GM18505 (cell line): ENCODE data around the gene SDF4.

ENCODE experiments used
- ATAC-seq: cut with Tn5 transposase; IDR thresholded peaks from one replicate; pipeline ENCODE4 v1.9.1; 2021; ENCODE audit not compliant: unreplicated experiment
- POLR2A ChIP-seq: IDR thresholded peaks from 4 replicates; pipeline ENCODE4 v1.6.1; 2011; ENCODE audit warnings: borderline replicate concordance; ENCODE audit not compliant: insufficient read depth, insufficient read length; ENCODE audit errors: extremely low read depth

The SDF4 gene

GRCh38 chr1:1231400-1232207, at the start of gene SDF4:
Gene SDF4, minus strand, starts transcription at chr1:1232001. Its CDS starts 3,229 bp downstream, at chr1:1228772.
- peak; percentile 87 for ATAC-seq
- TF ChIP-seq POLR2A, result peak; percentile 94

DNA sequence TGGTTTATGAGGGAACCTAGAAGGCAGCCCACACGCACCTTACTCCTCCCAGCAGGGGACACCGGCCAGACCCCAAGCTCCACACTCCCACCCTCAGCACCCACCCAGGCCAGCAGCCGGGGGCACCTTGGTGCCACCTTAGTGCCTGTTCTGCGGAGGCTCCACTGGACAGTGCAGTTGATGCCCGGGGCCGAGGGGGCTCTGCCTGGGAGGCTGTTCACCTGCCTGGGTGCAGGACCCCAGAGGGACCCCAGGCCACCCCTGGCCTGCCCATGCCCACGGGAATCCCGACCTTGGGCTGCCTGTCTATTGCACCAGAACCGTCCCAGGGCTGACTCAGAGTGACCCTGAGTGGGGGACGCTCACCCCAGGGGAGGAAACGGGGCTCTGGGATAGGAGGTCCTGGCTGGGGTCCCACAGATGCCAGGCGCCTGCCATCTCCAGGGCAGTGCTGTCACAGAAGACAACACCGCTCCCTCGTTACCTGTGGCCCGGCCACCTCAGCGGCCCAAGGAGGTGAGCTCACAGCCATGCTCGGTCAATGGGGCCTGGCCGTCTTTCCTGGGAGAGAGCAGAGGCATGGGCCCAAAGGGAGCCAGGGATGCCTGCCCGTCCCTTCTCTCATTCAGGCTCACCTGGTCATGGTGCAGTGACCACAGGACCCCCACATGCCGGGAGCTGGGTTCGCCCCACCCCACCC, 49.1 kb upstream of the SDF4 start:
- ATAC-seq, result no peak
- no peak for TF ChIP-seq POLR2A

- no peak for ATAC-seq
- no peak for TF ChIP-seq POLR2A
These were observed 47.2 kb upstream of the SDF4 start for GRCh38 chr1:1279028-1279427.

DNA sequence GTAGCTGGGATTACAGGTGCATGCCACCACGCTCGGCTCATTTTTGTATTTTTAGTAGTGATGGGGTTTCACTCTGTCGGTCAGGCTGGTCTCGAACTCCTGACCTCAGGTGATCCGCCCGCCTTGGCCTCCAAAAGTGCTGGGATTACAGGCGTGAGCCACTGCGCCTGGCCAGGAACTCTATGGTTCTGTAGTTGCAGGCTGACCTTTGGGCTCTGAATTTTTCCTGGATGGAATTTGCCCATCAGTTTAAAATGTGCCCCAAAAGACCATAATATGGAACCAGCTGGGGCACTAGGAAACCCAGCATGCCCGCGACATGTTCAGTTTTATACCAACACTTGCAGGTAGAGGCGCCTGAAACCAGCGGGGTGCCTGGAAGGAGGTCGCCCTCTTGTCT, 46.8 kb upstream of the SDF4 start:
- no peak for ATAC-seq
- no peak for TF ChIP-seq POLR2A

DNA sequence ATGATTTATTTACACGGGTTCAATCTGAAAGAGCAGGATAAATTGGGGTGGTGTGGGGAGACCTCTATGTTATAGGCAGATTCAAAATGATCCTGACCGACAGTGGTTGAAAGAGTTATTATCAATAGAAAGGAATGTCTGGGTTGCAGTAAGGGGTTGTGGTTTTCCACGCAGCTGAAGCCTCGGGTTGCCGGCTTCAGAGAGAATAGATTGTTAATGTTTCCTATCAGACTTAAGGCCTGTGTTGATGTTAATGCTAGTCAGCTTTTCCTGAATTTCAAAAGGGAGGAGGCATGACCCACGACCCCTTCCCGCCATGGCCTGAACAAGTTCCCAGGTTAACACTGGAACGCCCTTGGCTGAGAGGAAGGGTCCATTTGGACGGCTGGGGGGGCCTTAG, 44.0 kb upstream of the SDF4 start:
- no peak for TF ChIP-seq POLR2A
- ATAC-seq, result no peak

DNA sequence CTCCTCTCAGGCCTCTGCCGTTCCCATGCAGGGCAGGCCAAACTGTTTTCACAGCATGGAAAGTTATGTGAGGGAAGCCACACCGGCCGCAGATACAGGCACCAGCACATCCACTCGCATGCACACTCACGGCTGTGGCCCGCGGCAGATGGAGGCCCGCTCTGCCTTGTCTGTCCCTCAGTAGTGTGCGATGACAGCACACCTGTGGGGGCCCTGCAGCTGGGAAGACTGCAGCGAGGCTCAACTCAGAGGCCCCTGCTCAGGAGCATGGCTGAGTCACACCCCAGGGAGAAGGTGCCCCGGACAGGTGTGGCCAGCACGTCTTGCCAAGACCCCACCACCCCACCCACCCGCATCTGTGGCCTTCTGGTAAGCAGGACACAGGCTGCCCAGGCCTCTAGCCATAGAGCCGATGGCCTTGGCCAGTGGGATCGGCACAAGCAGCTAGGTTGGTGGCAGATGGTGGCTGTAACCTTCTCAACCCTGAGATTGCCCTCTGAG, 43.2 kb upstream of the SDF4 start:
- TF ChIP-seq POLR2A, result no peak
- ATAC-seq, result no peak

DNA sequence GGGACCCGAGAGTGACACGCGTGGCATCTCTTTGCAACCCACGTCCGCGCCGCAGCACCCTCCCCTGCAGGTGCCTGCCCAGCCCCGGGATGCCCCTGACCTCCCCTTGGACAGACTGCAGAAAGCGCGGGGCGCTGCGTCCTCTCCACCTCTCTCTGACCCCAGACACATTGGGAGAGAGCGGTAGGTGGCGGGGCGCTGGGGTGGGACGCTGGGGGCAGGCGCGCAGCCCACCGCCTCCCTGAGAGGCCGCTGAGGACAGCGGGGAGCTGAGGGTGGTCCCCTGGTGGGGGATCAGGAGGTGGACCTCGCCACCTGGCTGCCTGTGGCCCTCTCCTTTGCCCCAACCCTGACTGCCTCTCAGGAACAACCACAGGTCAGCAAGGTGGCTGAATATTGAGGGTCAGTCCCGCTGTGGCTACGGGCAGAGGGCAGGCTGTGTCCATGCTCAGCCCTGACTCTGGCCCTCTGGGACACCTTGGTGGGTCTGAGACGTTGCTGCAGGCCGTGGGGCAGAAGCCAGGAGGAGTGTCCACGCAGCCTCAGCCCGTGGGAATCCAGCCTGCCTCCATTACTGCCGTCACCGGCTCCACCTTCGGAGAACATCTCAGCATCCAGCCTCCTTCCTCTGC, 42.6 kb upstream of the SDF4 start:
- ATAC-seq, result peak; percentile 15
- no peak for TF ChIP-seq POLR2A

GRCh38 chr1:1273512-1274298, 41.9 kb upstream of the SDF4 start, which contains the start of gene UBE2J2:
Gene UBE2J2, minus strand, starts transcription at chr1:1273854. Its CDS starts 5,862 bp downstream, at chr1:1267992.
- peak; percentile 66 for TF ChIP-seq POLR2A
- peak; percentile 82 for ATAC-seq

DNA sequence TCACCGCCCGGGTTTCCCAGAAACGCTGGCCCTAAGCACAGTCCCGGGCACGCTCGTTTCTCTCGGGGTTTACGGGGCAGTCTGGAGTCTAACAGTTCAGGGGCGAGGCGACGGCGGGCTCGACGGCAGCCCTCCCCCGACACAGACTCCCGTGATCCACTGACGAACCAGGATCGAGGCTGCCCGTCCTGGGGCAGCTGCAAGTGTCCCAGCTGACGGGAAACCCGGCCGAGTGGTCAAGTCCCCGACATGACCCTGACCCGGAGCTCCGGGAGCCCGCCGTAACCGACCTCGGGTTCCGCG, 41.4 kb upstream of the SDF4 start:
- ATAC-seq, result peak; percentile 10
- no peak for TF ChIP-seq POLR2A

GRCh38 chr1:1272341-1273208, 40.8 kb upstream of the SDF4 start:
- peak; percentile 10 for ATAC-seq

GRCh38 chr1:1270813-1271212, 39.0 kb upstream of the SDF4 start:
- peak; percentile 18 for TF ChIP-seq POLR2A
- ATAC-seq, result no peak

More at GRCh38 chr1:1272341-1273208, 40.8 kb upstream of the SDF4 start:
- TF ChIP-seq POLR2A, result no peak

DNA sequence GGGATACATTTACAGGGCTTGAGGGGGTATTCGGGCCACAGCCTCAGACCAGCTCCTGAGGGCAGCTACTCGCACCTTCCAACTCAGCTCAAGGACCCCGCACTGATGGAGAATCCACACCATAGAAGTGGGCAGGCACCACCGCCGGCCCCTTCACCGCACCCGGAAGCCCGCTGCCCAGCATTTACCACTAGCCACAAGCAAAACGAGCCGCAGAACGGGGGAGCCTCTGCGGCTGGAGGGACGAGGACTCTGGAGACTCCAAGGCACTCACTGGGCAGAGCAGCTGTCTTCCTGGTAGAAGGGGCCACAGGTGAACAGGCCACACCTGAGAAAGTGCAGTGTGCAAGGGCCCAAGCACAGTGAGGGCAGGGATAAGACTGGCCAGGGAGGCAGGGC, 36.5 kb upstream of the SDF4 start:
- no peak for TF ChIP-seq POLR2A
- no peak for ATAC-seq
